WTC11 (cell line): ENCODE results near the gene ARHGAP22.

ENCODE experiments used
- CBFB ChIP-seq: sonication (generic); formaldehyde crosslinking; IDR thresholded peaks from 2 replicates; pipeline ENCODE4 v1.8.1; 2022; ENCODE audit warnings: mild to moderate bottlenecking, low read depth, missing genetic modification reagents
- MYBL2 ChIP-seq: sonication (generic); formaldehyde crosslinking; IDR thresholded peaks from 2 replicates; pipeline ENCODE4 v1.8.1; 2023; ENCODE audit warnings: mild to moderate bottlenecking, moderate library complexity, missing genetic modification reagents
- NR2C2 ChIP-seq: sonication (generic); formaldehyde crosslinking; IDR thresholded peaks from 2 replicates; pipeline ENCODE4 v1.8.0; 2022; ENCODE audit warnings: mild to moderate bottlenecking, missing genetic modification reagents
- TCF7 ChIP-seq: sonication (generic); formaldehyde crosslinking; IDR thresholded peaks from 2 replicates; pipeline ENCODE4 v1.8.0; 2022; ENCODE audit warnings: mild to moderate bottlenecking, low read depth, missing genetic modification reagents, moderate library complexity
- TEAD4 ChIP-seq: sonication (generic); formaldehyde crosslinking; IDR thresholded peaks from 2 replicates; pipeline ENCODE4 v1.8.0; 2022; ENCODE audit warnings: mild to moderate bottlenecking, missing genetic modification reagents
- TF ChIP-seq, protein P1 (sequence below): fragments of 200-600 bp; IDR thresholded peaks from 2 replicates; pipeline ENCODE4 v1.8.0; 2022; ENCODE audit warnings: antibody characterized with exemption
- TF ChIP-seq, protein P2 (sequence below): sonication (generic); formaldehyde crosslinking; conservative IDR thresholded peaks from 2 replicates; pipeline ENCODE4 v1.8.1; 2023; ENCODE audit warnings: mild to moderate bottlenecking, low read depth, missing genetic modification reagents, moderate library complexity

DNA sequence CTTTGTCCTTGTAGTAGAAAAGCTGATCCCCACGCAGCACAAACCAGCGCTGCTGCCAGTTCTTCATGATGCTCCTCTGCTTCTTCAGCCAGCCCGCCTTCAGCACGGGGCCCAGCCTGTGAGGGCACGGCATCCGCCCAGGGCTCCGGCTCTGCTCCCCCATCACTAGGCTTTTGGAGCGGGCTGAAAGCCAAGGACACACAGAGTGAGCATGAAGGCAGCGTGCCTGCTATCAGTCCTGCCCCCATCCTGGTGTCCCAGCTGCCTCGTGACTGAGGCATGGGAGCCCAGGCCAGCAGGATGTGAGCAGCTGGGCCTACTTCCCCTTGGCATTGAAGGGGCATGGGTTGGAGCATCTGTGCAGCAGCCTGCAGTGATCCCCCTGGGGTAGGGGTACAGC is 21.9 kb downstream of the ARHGAP22 start:
- TF ChIP-seq MYBL2 (no peak), NR2C2 (CRISPR knock-in tag) (no peak), TCF7 (no peak), TEAD4 (CRISPR knock-in tag) (no peak), CBFB (no peak)
- TF ChIP-seq, protein P1, sequence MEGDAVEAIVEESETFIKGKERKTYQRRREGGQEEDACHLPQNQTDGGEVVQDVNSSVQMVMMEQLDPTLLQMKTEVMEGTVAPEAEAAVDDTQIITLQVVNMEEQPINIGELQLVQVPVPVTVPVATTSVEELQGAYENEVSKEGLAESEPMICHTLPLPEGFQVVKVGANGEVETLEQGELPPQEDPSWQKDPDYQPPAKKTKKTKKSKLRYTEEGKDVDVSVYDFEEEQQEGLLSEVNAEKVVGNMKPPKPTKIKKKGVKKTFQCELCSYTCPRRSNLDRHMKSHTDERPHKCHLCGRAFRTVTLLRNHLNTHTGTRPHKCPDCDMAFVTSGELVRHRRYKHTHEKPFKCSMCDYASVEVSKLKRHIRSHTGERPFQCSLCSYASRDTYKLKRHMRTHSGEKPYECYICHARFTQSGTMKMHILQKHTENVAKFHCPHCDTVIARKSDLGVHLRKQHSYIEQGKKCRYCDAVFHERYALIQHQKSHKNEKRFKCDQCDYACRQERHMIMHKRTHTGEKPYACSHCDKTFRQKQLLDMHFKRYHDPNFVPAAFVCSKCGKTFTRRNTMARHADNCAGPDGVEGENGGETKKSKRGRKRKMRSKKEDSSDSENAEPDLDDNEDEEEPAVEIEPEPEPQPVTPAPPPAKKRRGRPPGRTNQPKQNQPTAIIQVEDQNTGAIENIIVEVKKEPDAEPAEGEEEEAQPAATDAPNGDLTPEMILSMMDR = no peak
- TF ChIP-seq, protein P2, sequence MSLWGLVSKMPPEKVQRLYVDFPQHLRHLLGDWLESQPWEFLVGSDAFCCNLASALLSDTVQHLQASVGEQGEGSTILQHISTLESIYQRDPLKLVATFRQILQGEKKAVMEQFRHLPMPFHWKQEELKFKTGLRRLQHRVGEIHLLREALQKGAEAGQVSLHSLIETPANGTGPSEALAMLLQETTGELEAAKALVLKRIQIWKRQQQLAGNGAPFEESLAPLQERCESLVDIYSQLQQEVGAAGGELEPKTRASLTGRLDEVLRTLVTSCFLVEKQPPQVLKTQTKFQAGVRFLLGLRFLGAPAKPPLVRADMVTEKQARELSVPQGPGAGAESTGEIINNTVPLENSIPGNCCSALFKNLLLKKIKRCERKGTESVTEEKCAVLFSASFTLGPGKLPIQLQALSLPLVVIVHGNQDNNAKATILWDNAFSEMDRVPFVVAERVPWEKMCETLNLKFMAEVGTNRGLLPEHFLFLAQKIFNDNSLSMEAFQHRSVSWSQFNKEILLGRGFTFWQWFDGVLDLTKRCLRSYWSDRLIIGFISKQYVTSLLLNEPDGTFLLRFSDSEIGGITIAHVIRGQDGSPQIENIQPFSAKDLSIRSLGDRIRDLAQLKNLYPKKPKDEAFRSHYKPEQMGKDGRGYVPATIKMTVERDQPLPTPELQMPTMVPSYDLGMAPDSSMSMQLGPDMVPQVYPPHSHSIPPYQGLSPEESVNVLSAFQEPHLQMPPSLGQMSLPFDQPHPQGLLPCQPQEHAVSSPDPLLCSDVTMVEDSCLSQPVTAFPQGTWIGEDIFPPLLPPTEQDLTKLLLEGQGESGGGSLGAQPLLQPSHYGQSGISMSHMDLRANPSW = no peak
